Mucosa of descending colon (tissue), 3 donors: Measurements from ENCODE around the gene SEPHS1. TPM values are rescaled to one million over a fixed set of nuclear protein-coding genes. Genes with fewer than 3 reads are reported as not detected.

Source experiments
- ATAC-seq: fragments of 200-7000 bp; cut with Tn5 transposase; one replicate; pipeline ENCODE4 v1.9.1; 2020; ENCODE audit warnings: mild to moderate bottlenecking, moderate library complexity
- DNase-seq, 3 donors: peaks; one replicate each; pipeline ENCODE4 v3.0.0-alpha.2; 2020
- H3K36me3 ChIP-seq: fragments of 200-600 bp; one replicate; pipeline ENCODE4 v1.8.0; 2021; ENCODE audit warnings: low read depth, mild to moderate bottlenecking
- H3K4me1 ChIP-seq: fragments of 200-600 bp; one replicate; pipeline ENCODE4 v1.8.0; 2021; ENCODE audit warnings: low read depth, mild to moderate bottlenecking
- H3K4me3 ChIP-seq: fragments of 200-600 bp; one replicate; pipeline ENCODE4 v1.8.0; 2021; ENCODE audit warnings: mild to moderate bottlenecking
- H3K9me3 ChIP-seq: fragments of 200-600 bp; one replicate; pipeline ENCODE4 v1.8.0; 2021; ENCODE audit warnings: mild to moderate bottlenecking
- intact Hi-C, 2 donors: fragments of 100-400 bp; cut with DNase I in 1 of 2; cut with micrococcal nuclease in 1 of 2; formaldehyde crosslinking; loops; one replicate each; pipeline versions ENCODE4 v1.11.0 to v1.11.1; 2022; cut with DNase I, micrococcal nuclease
- total RNA-seq, 3 donors: library from RNA; stranded (reverse); fragmentation: NEBNext Ultra II Directional in 2 of 3; extraction: Animal tissue kit (Norgen Biotek cat#: 25700) in 2 of 3; gene quantifications; one replicate each; pipeline versions ENCODE4 v1.2.1 to v1.2.4, GENCODE V29; 2021 to 2023
- TF ChIP-seq, protein P1 (sequence below): fragments of 200-600 bp; IDR thresholded peaks from one replicate; pipeline ENCODE4 v1.8.0; 2022; ENCODE audit warnings: antibody characterized with exemption, mild to moderate bottlenecking
- donor health status: DM: no; HTN: no; CAD: no; lungs with moderate emphysema.
- donor health status: DM: no; HTN: no; CAD: no.
- donor health status: DM: no; HTN: yes; CAD: no.

The SEPHS1 gene
- total RNA-seq, 3 donors from 2014 or later: 32.3 to 40.3 (median 36.6) TPM

GRCh38 chr10:13340068-13340467, 8.0 kb downstream of the SEPHS1 start:
- intact Hi-C loops: no loop called here
- Histone ChIP-seq H3K9me3 (no peaks in the 10 kb centered on the region), H3K4me1 (peaks cover 5% of the 10 kb centered on the region), H3K4me3 (no peak overlapping the region), H3K36me3 (no peaks in the 10 kb centered on the region)
- DNase-seq (no peak), ATAC-seq (no peak)
- TF ChIP-seq, protein P1, sequence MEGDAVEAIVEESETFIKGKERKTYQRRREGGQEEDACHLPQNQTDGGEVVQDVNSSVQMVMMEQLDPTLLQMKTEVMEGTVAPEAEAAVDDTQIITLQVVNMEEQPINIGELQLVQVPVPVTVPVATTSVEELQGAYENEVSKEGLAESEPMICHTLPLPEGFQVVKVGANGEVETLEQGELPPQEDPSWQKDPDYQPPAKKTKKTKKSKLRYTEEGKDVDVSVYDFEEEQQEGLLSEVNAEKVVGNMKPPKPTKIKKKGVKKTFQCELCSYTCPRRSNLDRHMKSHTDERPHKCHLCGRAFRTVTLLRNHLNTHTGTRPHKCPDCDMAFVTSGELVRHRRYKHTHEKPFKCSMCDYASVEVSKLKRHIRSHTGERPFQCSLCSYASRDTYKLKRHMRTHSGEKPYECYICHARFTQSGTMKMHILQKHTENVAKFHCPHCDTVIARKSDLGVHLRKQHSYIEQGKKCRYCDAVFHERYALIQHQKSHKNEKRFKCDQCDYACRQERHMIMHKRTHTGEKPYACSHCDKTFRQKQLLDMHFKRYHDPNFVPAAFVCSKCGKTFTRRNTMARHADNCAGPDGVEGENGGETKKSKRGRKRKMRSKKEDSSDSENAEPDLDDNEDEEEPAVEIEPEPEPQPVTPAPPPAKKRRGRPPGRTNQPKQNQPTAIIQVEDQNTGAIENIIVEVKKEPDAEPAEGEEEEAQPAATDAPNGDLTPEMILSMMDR: no peak

- H3K4me3 ChIP-seq: no peak overlapping the region
- DNase-seq: peak in 2 of 3 donors; percentile 37 to 59
- no peaks in the 10 kb centered on the region for H3K9me3 ChIP-seq
- H3K36me3 ChIP-seq: no peaks in the 10 kb centered on the region
- peak; percentile 67 for ATAC-seq
- TF ChIP-seq, protein P1: no peak
- intact Hi-C loops: no loop called here
- peaks cover 5% of the 10 kb centered on the region for H3K4me1 ChIP-seq
Measured at GRCh38 chr10:13338390-13339110, 9.5 kb downstream of the SEPHS1 start.

- TF ChIP-seq, protein P1: no peak
- intact Hi-C loops: no loop called here
- H3K4me3 ChIP-seq: no peak overlapping the region
- H3K9me3 ChIP-seq: no peaks in the 10 kb centered on the region
- ATAC-seq (peak; percentile 94), DNase-seq (peak in 2 of 3 donors; percentile 58 to 65)
- no peaks in the 10 kb centered on the region for H3K36me3 ChIP-seq
- peaks cover 5% of the 10 kb centered on the region for H3K4me1 ChIP-seq
Measured at GRCh38 chr10:13337827-13338196, 10.3 kb downstream of the SEPHS1 start.

GRCh38 chr10:13337128-13337826, 10.8 kb downstream of the SEPHS1 start:
- Histone ChIP-seq H3K4me3 (no peak overlapping the region), H3K4me1 (peaks cover 5% of the 10 kb centered on the region), H3K36me3 (no peaks in the 10 kb centered on the region), H3K9me3 (no peaks in the 10 kb centered on the region)
- DNase-seq (peak in 1 of 3 donors; percentile 16), ATAC-seq (peak; percentile 23)
- TF ChIP-seq, protein P1: no peak
- intact Hi-C loops: no loop called here

DNA sequence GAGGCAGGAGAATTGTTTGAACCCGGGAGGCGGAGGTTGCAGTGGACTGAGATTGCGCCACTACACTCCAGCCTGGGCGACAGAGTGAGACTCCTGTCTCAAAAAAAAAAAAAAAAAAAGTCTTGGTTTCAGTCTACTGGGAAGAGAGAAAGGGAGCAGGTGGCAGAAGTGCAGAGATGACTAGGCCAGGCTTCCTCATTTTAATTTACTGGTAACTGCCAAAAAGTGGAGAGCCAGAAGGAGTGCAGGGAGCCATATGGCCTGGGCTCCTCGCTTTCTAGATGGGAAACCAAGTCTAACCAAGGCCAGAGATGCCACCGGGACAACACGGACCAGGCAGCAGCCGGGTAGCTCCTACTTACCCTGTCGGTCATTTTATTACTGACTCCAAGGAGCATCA, 12.2 kb downstream of the SEPHS1 start:
- Histone ChIP-seq H3K36me3 (peaks cover 4% of the 10 kb centered on the region), H3K9me3 (no peaks in the 10 kb centered on the region), H3K4me1 (peaks cover 5% of the 10 kb centered on the region), H3K4me3 (no peak overlapping the region)
- DNase-seq (no peak), ATAC-seq (no peak)
- intact Hi-C loops: no loop called here
- TF ChIP-seq, protein P1: no peak
